GM13976 (cell line): Measurements from ENCODE around the gene ZC3H14.
A peak's percentile ranks its signal among the peaks of the same experiment; 100 is the strongest.

Experiments used
- DNase-seq: peaks from one replicate; pipeline ENCODE4 v3.0.0; 2012; ENCODE audit warnings: low spot score
- CTCF ChIP-seq: IDR thresholded peaks from 2 replicates; pipeline ENCODE4 v1.5.1; 2012; ENCODE audit warnings: borderline replicate concordance, mild to moderate bottlenecking; ENCODE audit not compliant: insufficient read depth; ENCODE audit errors: extremely low read depth, missing control alignments, control extremely low read depth
- in situ Hi-C: fragments of 300-500 bp; cut with MboI; formaldehyde crosslinking; loops from one replicate; pipeline ENCODE4 v1.12.0; 2022; ENCODE audit warnings: low sequenced_read_pairs, mixed read lengths, inconsistent platforms; ENCODE audit not compliant: unreplicated experiment

ZC3H14 gene

GRCh38 chr14:88551980-88552431 is 10.8 kb upstream of the ZC3H14 start:
- no peak for DNase-seq
- in situ Hi-C loops: no loop called here
- TF ChIP-seq CTCF: no peak

- DNase-seq: no peak
- TF ChIP-seq CTCF: no peak
- in situ Hi-C loops: no loop called here
These were observed 10.0 kb upstream of the ZC3H14 start for GRCh38 chr14:88552876-88553275.

GRCh38 chr14:88553886-88554456 is 8.9 kb upstream of the ZC3H14 start:
- in situ Hi-C loops: no loop called here
- no peak for TF ChIP-seq CTCF
- DNase-seq: no peak

GRCh38 chr14:88554457-88555286 is 8.2 kb upstream of the ZC3H14 start, which contains the start of gene PTPN21:
Gene PTPN21, minus strand, starts transcription at chr14:88555007. Its CDS starts 4,590 bp downstream, at chr14:88550417.
- DNase-seq: peak; percentile 62
- TF ChIP-seq CTCF: no peak
- in situ Hi-C loops: no loop called here

GRCh38 chr14:88556581-88556980 is 6.3 kb upstream of the ZC3H14 start:
- DNase-seq: no peak
- in situ Hi-C loops: no loop called here
- TF ChIP-seq CTCF: no peak

GRCh38 chr14:88559852-88560251 is 3.0 kb upstream of the ZC3H14 start:
- TF ChIP-seq CTCF: no peak
- in situ Hi-C loops: no loop called here
- DNase-seq: no peak
